ENCODE results near the gene OLIG1.

The OLIG1 gene

GRCh38 chr21:33101300-33101911 lies 31.5 kb downstream of the OLIG1 start:
- in situ Hi-C loops (cut with HindIII; ENCODE audit: low pct_unique_long_range_greater_than_20kb, low sequenced_read_pairs) = no loop called here
- TF ChIP-seq JUND (IDR thresholded peaks at IDR 0.05; ENCODE audit: low read depth) = no peak
- no peak for DNase-seq (ENCODE audit: low read depth in 1 of 2, low spot score in 1 of 2)

GRCh38 chr21:33105088-33105487 lies 35.1 kb downstream of the OLIG1 start:
- TF ChIP-seq JUND (IDR thresholded peaks at IDR 0.05; ENCODE audit: low read depth) = no peak
- DNase-seq (ENCODE audit: low read depth in 1 of 2, low spot score in 1 of 2) = no peak
- in situ Hi-C loops (cut with HindIII; ENCODE audit: low pct_unique_long_range_greater_than_20kb, low sequenced_read_pairs) = no loop called here

GRCh38 chr21:33108228-33108627 lies 38.3 kb downstream of the OLIG1 start:
- in situ Hi-C loops (cut with HindIII; ENCODE audit: low pct_unique_long_range_greater_than_20kb, low sequenced_read_pairs) = no loop called here
- DNase-seq (ENCODE audit: low read depth in 1 of 2, low spot score in 1 of 2) = no peak
- TF ChIP-seq JUND (IDR thresholded peaks at IDR 0.05; ENCODE audit: low read depth) = no peak

GRCh38 chr21:33109574-33110339 lies 39.8 kb downstream of the OLIG1 start:
- no peak for DNase-seq (ENCODE audit: low read depth in 1 of 2, low spot score in 1 of 2)
- in situ Hi-C loops (cut with HindIII; ENCODE audit: low pct_unique_long_range_greater_than_20kb, low sequenced_read_pairs) = no loop called here

GRCh38 chr21:33110340-33110715 lies 40.4 kb downstream of the OLIG1 start:
- no peak for DNase-seq (ENCODE audit: low read depth in 1 of 2, low spot score in 1 of 2)
- no peak for TF ChIP-seq JUND (IDR thresholded peaks at IDR 0.05; ENCODE audit: low read depth)
- in situ Hi-C loops (cut with HindIII; ENCODE audit: low pct_unique_long_range_greater_than_20kb, low sequenced_read_pairs) = no loop called here

More at GRCh38 chr21:33109574-33110339, 39.8 kb downstream of the OLIG1 start:
- no peak for TF ChIP-seq JUND (IDR thresholded peaks at IDR 0.05; ENCODE audit: low read depth)

GRCh38 chr21:33111577-33111976 lies 41.6 kb downstream of the OLIG1 start:
- no peak for DNase-seq (ENCODE audit: low read depth in 1 of 2, low spot score in 1 of 2)
- no peak for TF ChIP-seq JUND (IDR thresholded peaks at IDR 0.05; ENCODE audit: low read depth)
- in situ Hi-C loops (cut with HindIII; ENCODE audit: low pct_unique_long_range_greater_than_20kb, low sequenced_read_pairs) = no loop called here

GRCh38 chr21:33112151-33112550 lies 42.2 kb downstream of the OLIG1 start:
- no peak for DNase-seq (ENCODE audit: low read depth in 1 of 2, low spot score in 1 of 2)
- in situ Hi-C loops (cut with HindIII; ENCODE audit: low pct_unique_long_range_greater_than_20kb, low sequenced_read_pairs) = no loop called here
- TF ChIP-seq JUND (IDR thresholded peaks at IDR 0.05; ENCODE audit: low read depth) = no peak

- no peak for DNase-seq (ENCODE audit: low read depth in 1 of 2, low spot score in 1 of 2)
- in situ Hi-C loops (cut with HindIII; ENCODE audit: low pct_unique_long_range_greater_than_20kb, low sequenced_read_pairs) = no loop called here
- TF ChIP-seq JUND (IDR thresholded peaks at IDR 0.05; ENCODE audit: low read depth) = no peak
Measured at GRCh38 chr21:33112681-33113080, 42.7 kb downstream of the OLIG1 start.

- TF ChIP-seq JUND (IDR thresholded peaks at IDR 0.05; ENCODE audit: low read depth) = no peak
- DNase-seq (ENCODE audit: low read depth in 1 of 2, low spot score in 1 of 2) = no peak
- in situ Hi-C loops (cut with HindIII; ENCODE audit: low pct_unique_long_range_greater_than_20kb, low sequenced_read_pairs) = no loop called here
Measured at GRCh38 chr21:33113131-33113530, 43.2 kb downstream of the OLIG1 start.

GRCh38 chr21:33114276-33114675 lies 44.3 kb downstream of the OLIG1 start:
- no peak for DNase-seq (ENCODE audit: low read depth in 1 of 2, low spot score in 1 of 2)
- TF ChIP-seq JUND (IDR thresholded peaks at IDR 0.05; ENCODE audit: low read depth) = no peak
- in situ Hi-C loops (cut with HindIII; ENCODE audit: low pct_unique_long_range_greater_than_20kb, low sequenced_read_pairs) = no loop called here

- DNase-seq (ENCODE audit: low read depth in 1 of 2, low spot score in 1 of 2) = no peak
- in situ Hi-C loops (cut with HindIII; ENCODE audit: low pct_unique_long_range_greater_than_20kb, low sequenced_read_pairs) = no loop called here
- TF ChIP-seq JUND (IDR thresholded peaks at IDR 0.05; ENCODE audit: low read depth) = no peak
Measured at GRCh38 chr21:33115631-33116510, 45.9 kb downstream of the OLIG1 start.

- in situ Hi-C loops (cut with HindIII; ENCODE audit: low pct_unique_long_range_greater_than_20kb, low sequenced_read_pairs) = no loop called here
- no peak for TF ChIP-seq JUND (IDR thresholded peaks at IDR 0.05; ENCODE audit: low read depth)
- no peak for DNase-seq (ENCODE audit: low read depth in 1 of 2, low spot score in 1 of 2)
Measured at GRCh38 chr21:33116676-33117075, 46.7 kb downstream of the OLIG1 start.

All from T47D (cell line).